GM10847 (cell line): ENCODE measurements around the gene SCNN1G.

Experiments used
- POLR2A ChIP-seq: IDR thresholded peaks from 2 replicates; pipeline ENCODE4 v1.6.1; 2011; ENCODE audit not compliant: insufficient read length; ENCODE audit errors: extremely low read depth

The SCNN1G gene

GRCh38 chr16:23182679-23183542 is at the start of gene SCNN1G:
SCNN1G (plus strand) TSS chr16:23182745; CDS start chr16:23186272, 3,527 bp downstream.
- no peak for TF ChIP-seq POLR2A

GRCh38 chr16:23132775-23133463 is 49.6 kb upstream of the SCNN1G start:
- TF ChIP-seq POLR2A, result no peak

GRCh38 chr16:23134274-23134673 is 48.3 kb upstream of the SCNN1G start:
- no peak for TF ChIP-seq POLR2A

GRCh38 chr16:23137256-23137655 is 45.3 kb upstream of the SCNN1G start:
- TF ChIP-seq POLR2A, result no peak

- TF ChIP-seq POLR2A, result no peak
Observed at GRCh38 chr16:23137818-23138217, 44.7 kb upstream of the SCNN1G start.

GRCh38 chr16:23140107-23140506 is 42.4 kb upstream of the SCNN1G start:
- no peak for TF ChIP-seq POLR2A

- TF ChIP-seq POLR2A, result no peak
Observed at GRCh38 chr16:23141033-23141432, 41.5 kb upstream of the SCNN1G start.

- TF ChIP-seq POLR2A, result no peak
Observed at GRCh38 chr16:23141500-23141899, 41.0 kb upstream of the SCNN1G start.

GRCh38 chr16:23141959-23142740 is 40.4 kb upstream of the SCNN1G start:
- no peak for TF ChIP-seq POLR2A

- TF ChIP-seq POLR2A, result no peak
Observed at GRCh38 chr16:23143391-23143790, 39.2 kb upstream of the SCNN1G start.

- no peak for TF ChIP-seq POLR2A
Observed at GRCh38 chr16:23145186-23145585, 37.4 kb upstream of the SCNN1G start.

- no peak for TF ChIP-seq POLR2A
Observed at GRCh38 chr16:23145608-23146007, 36.9 kb upstream of the SCNN1G start.

GRCh38 chr16:23146877-23147601 is 35.5 kb upstream of the SCNN1G start:
- no peak for TF ChIP-seq POLR2A

- no peak for TF ChIP-seq POLR2A
Observed at GRCh38 chr16:23147666-23148065, 34.9 kb upstream of the SCNN1G start.

GRCh38 chr16:23148166-23148512 is 34.4 kb upstream of the SCNN1G start:
- no peak for TF ChIP-seq POLR2A
